Lung (tissue), 12 donors: ENCODE results near the gene GPR89A. TPM values are rescaled to one million over a fixed set of nuclear protein-coding genes. Genes with fewer than 3 reads are reported as not detected.

Source experiments
- ATAC-seq: fragments of 200-7000 bp; cut with Tn5 transposase; one replicate; pipeline ENCODE4 v1.9.1; 2020; ENCODE audit warnings: moderate number of reproducible peaks; ENCODE audit not compliant: insufficient read depth, low FRiP score
- DNase-seq, 3 donors: peaks; one replicate each; pipeline ENCODE4 v3.0.0-alpha.2; 2013 to 2017
- H3K27ac ChIP-seq, 2 donors: one replicate each; pipeline ENCODE4 v1.5.1; 2013; ENCODE audit warnings: mild to moderate bottlenecking in 2 of 2, moderate library complexity in 2 of 2, control low read depth in 1 of 2, inconsistent platforms in 1 of 2, low read depth in 1 of 2, low read length in 1 of 2
- H3K27me3 ChIP-seq, 3 donors: one replicate each; pipeline ENCODE4 v1.5.1; 2013; ENCODE audit warnings: low read length in 2 of 3; ENCODE audit not compliant: control insufficient read depth in 3 of 3, insufficient read depth in 3 of 3
- H3K36me3 ChIP-seq, 4 donors: one replicate each; pipeline ENCODE4 v1.5.1; 2013; ENCODE audit warnings: low read length in 4 of 4, mild to moderate bottlenecking in 1 of 4, moderate library complexity in 1 of 4; ENCODE audit not compliant: control insufficient read depth in 4 of 4, insufficient read depth in 4 of 4
- H3K4me1 ChIP-seq, 5 donors: one replicate each; pipeline ENCODE4 v1.5.1; 2013; ENCODE audit warnings: low read length in 5 of 5, mild to moderate bottlenecking in 2 of 5, moderate library complexity in 1 of 5; ENCODE audit not compliant: control insufficient read depth in 5 of 5, insufficient read depth in 5 of 5
- H3K4me3 ChIP-seq: one replicate; pipeline ENCODE4 v1.5.1; 2013; ENCODE audit warnings: mild to moderate bottlenecking, control low read depth, moderate library complexity
- H3K9ac ChIP-seq, 2 donors: one replicate each; pipeline ENCODE4 v1.5.1; 2013; ENCODE audit warnings: low read length in 2 of 2, control low read depth in 1 of 2; ENCODE audit not compliant: insufficient read depth in 1 of 2
- H3K9me3 ChIP-seq, 4 donors: one replicate each; pipeline ENCODE4 v1.5.1; 2013; ENCODE audit warnings: low read length in 3 of 4, mild to moderate bottlenecking in 1 of 4, moderate library complexity in 1 of 4; ENCODE audit not compliant: control insufficient read depth in 4 of 4, insufficient read depth in 3 of 4
- CTCF ChIP-seq: IDR thresholded peaks from 2 replicates; pipeline ENCODE4 v1.5.1; 2012; ENCODE audit warnings: mild to moderate bottlenecking; ENCODE audit errors: control extremely low read depth, extremely low read depth
- WGBS, 2 donors: extraction: QIAGEN DNeasy Blood & Tissue Kit; methylation state at CpG; one replicate each; pipeline ENCODE4 v1.1.7; 2013; 5-methylcytosine and 5-hydroxymethylcytosine counted together
- polyA plus RNA-seq, 2 donors: library from polyadenylated mRNA; stranded (reverse); fragments of 200-250 nt; gene quantifications; one replicate each; pipeline ENCODE4 v1.2.1, GENCODE V29; 2013
- total RNA-seq, 2 donors: library from RNA; depleted of rRNA in 1 of 2; stranded (reverse); fragments of >200 nt in 1 of 2; gene quantifications; one replicate each; pipeline ENCODE4 v1.2.1, GENCODE V29; 2014 to 2021
- donor health status: control.
- donor health status: control.
- donor health status: Bipolar disorder and iron deficiency.
- donor health status: healthy.
- donor health status: DM: yes; HTN: yes; CAD: no.

Gene GPR89A
- total and polyA plus RNA-seq, 4 donors = 11.0 to 31.1 (median 14.2) TPM

DNA sequence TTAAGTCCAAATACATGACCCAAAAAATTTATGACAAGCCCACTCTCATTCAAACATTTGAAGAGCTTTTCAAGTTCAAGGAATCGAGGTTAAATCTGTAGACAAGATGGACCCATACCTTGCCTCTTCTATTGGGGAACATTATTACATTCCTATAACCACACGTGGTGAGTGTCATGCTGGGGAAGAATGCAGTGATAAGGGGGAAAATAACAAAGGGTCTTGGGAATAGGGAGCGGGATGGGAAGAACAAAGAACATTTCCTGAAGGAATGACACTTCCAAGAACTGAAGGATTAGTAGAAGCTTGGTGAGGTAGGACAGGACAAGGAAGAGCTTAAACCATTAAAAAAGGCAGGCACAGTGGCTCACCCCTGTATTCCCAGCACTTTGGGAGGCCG, 80.5 kb downstream of the GPR89A start:
- ATAC-seq = no peak
- 78 to 81% methylated on average over 4 of the region's 4 CpGs for WGBS, 2 donors
- no peak for TF ChIP-seq CTCF
- Histone ChIP-seq H3K9me3 (no peaks in the 10 kb centered on the region), H3K27ac (no peak overlapping the region), H3K9ac (no peak overlapping the region), H3K27me3 (no peaks in the 10 kb centered on the region), H3K4me3 (no peak overlapping the region), H3K4me1 (peaks cover 0 to 4% (median 0%) of the 10 kb centered on the region in 5 donors), H3K36me3 (no peaks in the 10 kb centered on the region)
- DNase-seq = no peak

- Histone ChIP-seq H3K27ac (no peak overlapping the region), H3K36me3 (no peaks in the 10 kb centered on the region), H3K4me3 (no peak overlapping the region), H3K9me3 (no peaks in the 10 kb centered on the region), H3K9ac (no peak overlapping the region), H3K27me3 (no peaks in the 10 kb centered on the region), H3K4me1 (peaks cover 0 to 4% (median 0%) of the 10 kb centered on the region in 5 donors)
- TF ChIP-seq CTCF = no peak
- ATAC-seq (no peak), DNase-seq (no peak)
- WGBS, 2 donors = 84 to 91% methylated on average over 6 of the region's 6 CpGs
Measured at GRCh38 chr1:145688924-145689323, 81.1 kb downstream of the GPR89A start.

DNA sequence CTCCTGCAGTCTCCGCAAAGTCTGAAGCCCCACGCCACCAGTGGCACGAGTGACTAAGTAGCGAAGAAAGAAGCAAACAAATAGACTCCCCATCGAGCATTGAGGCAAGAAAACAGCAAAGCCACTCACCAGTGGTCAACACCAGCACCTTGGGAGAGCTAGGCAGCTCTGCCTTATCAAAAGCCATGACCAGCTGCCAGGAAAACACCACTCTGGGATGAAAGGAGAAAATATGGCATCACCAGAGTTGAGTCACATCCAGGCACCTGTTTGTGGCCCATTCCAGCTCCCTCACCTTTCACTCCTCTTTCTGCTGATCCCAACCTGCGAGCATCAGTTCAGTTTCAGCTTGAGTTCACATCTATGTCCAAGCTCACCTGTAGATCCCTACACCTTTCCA, 82.1 kb downstream of the GPR89A start:
- ATAC-seq = no peak
- Histone ChIP-seq H3K36me3 (no peaks in the 10 kb centered on the region), H3K9ac (no peak overlapping the region), H3K4me3 (no peak overlapping the region), H3K9me3 (no peaks in the 10 kb centered on the region), H3K27me3 (no peaks in the 10 kb centered on the region), H3K27ac (no peak overlapping the region), H3K4me1 (peaks cover 0 to 4% (median 0%) of the 10 kb centered on the region in 5 donors)
- no peak for DNase-seq
- 94 to 97% methylated on average over 6 of the region's 6 CpGs for WGBS, 2 donors
- no peak for TF ChIP-seq CTCF
